WI38 (cell line): ENCODE results near the gene COX6A2.

Experiments
- H3K4me3 ChIP-seq: 2 replicates; pipeline ENCODE4 v1.5.1; 2011; ENCODE audit warnings: low read depth, mild to moderate bottlenecking, control low read depth, low read length
- TF ChIP-seq, protein P1 (sequence below): IDR thresholded peaks from 2 replicates; pipeline ENCODE4 v1.5.1; 2012; ENCODE audit warnings: low read depth, mild to moderate bottlenecking, control low read depth, low read length

The COX6A2 gene

DNA sequence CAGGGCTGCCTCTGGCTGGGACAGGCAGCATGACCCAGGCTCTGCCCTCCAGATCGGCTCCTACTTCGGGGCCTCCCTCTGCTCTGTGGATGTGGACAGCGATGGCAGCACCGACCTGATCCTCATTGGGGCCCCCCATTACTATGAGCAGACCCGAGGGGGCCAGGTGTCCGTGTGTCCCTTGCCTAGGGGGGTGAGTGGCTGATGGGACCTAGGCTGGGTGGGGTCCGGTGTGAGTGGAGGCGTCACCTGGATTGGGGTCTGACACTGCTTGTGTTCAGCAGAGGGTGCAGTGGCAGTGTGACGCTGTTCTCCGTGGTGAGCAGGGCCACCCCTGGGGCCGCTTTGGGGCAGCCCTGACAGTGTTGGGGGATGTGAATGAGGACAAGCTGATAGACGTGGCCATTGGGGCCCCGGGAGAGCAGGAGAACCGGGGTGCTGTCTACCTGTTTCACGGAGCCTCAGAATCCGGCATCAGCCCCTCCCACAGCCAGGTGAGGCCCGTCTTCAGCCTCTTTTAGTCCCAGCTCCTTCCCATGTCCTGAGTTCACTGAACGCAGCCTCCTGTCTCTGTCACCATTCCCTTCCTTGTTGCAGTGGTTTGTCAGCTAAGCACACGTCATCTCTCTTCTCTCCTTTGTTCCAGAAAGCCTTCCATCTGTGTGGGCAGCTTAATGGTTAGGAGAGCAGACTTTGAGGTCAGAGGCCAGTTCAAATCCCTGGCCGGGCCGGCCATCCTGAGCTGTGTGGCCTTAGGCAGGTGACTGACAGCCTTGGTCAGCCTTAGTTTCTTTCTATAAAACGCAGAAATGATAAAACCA is 16.9 kb downstream of the COX6A2 start:
- no peak overlapping the region for H3K4me3 ChIP-seq
- TF ChIP-seq, protein P1, sequence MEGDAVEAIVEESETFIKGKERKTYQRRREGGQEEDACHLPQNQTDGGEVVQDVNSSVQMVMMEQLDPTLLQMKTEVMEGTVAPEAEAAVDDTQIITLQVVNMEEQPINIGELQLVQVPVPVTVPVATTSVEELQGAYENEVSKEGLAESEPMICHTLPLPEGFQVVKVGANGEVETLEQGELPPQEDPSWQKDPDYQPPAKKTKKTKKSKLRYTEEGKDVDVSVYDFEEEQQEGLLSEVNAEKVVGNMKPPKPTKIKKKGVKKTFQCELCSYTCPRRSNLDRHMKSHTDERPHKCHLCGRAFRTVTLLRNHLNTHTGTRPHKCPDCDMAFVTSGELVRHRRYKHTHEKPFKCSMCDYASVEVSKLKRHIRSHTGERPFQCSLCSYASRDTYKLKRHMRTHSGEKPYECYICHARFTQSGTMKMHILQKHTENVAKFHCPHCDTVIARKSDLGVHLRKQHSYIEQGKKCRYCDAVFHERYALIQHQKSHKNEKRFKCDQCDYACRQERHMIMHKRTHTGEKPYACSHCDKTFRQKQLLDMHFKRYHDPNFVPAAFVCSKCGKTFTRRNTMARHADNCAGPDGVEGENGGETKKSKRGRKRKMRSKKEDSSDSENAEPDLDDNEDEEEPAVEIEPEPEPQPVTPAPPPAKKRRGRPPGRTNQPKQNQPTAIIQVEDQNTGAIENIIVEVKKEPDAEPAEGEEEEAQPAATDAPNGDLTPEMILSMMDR = no peak

DNA sequence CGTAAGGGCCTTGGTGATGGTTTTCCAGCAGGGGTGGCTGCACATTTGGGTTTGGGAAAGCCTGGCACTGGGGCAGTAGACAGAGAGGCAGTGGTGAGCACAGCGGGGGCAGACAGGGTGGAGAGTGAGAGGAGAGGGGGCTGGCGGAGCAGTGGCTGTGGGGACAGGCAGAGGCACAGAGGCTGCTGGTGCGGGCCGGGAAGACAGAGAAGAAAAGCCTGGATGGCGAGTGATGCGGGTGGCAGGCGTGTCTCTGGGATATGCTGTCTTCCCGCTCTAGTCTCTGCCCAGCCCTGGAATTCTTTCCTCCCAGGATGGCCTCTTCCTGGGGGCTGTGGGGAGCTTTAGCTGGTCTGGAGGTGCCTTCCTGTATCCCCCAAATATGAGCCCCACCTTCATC is 18.1 kb downstream of the COX6A2 start:
- TF ChIP-seq, protein P1 = no peak
- H3K4me3 ChIP-seq = no peak overlapping the region

DNA sequence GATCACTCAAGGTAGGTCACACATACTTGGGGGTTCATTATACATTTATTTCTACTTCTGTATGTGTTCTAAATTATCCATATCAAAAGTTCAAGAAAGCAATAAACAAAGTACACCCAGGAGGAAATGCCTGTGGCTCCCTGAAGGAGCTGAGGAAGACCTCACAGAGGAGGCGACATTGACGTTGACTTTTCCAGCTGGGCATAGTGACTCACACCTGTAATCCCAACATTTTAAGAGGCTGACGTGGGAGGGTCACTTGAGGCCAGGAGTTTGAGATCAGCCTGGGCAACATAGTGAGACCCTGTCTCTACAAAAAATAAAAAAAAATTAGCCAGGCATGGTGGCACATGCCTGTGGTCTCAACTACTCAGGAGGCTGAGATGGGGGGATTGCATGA is 18.7 kb downstream of the COX6A2 start:
- H3K4me3 ChIP-seq = no peak overlapping the region
- TF ChIP-seq, protein P1 = no peak

DNA sequence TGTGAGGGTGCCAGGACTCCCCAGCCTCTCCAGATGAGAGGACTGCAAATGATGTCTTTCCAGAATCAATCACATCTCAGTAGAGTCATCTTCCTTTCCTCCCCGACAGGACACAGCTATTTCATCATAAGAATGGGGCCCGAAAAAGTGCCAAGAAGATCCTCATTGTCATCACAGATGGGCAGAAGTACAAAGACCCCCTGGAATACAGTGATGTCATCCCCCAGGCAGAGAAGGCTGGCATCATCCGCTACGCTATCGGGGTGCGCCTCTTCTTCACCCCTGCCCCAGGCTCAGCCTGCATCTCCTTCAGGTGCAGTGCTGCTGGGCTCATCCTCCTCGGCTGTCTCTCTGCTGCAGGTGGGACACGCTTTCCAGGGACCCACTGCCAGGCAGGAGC is 20.8 kb downstream of the COX6A2 start:
- H3K4me3 ChIP-seq = no peak overlapping the region
- TF ChIP-seq, protein P1 = no peak

DNA sequence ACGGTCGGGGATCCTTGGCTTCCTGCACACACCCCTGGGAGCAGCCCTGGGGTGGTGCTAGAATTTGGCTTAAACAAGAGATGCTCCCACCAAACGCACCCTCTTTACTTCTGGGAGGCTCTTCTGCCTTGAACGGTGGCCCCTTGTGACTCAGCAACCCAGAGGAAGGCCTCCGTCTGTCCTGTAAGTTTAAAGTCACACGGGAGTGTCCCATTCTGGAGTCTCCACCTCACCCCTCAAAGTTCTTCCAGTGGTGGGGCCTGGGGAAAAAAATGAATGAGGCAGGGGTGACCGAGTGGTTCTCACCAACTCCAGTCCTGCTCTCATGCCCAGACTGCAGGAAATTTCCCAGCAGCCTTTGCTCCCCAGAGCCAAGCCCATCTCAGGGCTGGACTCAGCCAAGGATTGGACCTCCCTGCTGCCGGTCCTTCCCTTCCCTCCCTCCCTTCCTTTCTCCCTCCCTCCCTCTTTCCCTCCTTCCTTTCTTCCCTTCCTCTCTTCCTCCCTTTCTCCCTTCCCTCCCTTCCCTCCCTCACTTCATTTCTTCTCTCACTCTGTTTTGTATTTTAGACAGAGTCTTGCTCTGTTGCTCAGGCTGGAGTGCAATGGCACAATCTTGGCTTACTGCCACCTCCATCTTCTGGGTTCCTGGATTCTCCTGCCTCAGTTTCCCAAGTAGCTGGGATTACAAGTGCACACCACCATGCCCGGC is 23.7 kb downstream of the COX6A2 start:
- TF ChIP-seq, protein P1 = no peak
- H3K4me3 ChIP-seq = peak overlapping the region; percentile 40

DNA sequence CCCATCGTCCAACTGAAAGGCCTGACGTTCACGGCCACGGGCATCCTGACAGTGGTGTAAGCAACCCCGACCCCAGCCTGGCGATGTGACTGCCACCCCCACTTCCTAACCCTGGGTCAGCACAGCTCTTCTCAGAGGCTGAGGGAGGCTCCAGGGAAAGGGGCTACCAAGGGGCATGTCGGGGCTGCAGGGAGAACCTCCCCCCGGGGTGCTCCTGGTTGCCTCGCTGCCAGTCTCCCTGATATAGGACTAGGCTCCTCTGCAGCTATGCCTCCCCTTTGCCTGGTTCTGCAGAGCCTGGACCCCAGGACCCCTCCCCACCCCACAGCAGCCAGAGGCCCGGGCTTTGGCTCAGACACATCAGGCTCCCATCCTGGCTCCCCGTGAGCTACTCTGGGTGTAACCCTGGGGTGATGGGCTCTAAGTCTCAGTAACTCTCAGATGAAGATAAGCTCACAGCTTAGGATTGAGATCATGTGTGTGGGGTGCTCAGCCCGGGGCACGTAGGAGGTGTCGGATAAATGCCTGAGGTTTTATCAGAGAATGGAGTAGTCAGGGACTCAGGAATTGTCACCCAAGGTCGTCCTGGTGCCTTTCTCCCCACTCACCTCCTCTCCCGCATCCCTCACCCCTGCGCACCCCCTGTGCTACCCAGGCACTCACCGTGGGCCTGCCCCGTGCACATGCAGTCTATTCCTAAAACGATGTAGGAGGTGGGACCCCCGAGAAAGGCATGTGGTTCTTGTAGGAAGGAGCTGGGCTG is 24.4 kb downstream of the COX6A2 start:
- H3K4me3 ChIP-seq = peak overlapping the region; percentile 40
- TF ChIP-seq, protein P1 = no peak
